Fibroblast of lung (primary cell): ENCODE results near the gene SGPP2. TPM values are rescaled to one million over a fixed set of nuclear protein-coding genes. Genes with fewer than 3 reads are reported as not detected.

Experiments
- DNase-seq, 2 donors: peaks; one replicate each; pipeline versions ENCODE4 v3.0.0 to v3.0.0-alpha.2; 2010; ENCODE audit warnings: low read depth in 2 of 2
- H2AFZ ChIP-seq: 2 replicates; pipeline ENCODE4 v1.5.1; 2012; ENCODE audit warnings: low read length, control low read depth, inconsistent platforms
- H3K27ac ChIP-seq: 2 replicates; pipeline ENCODE4 v1.5.1; 2011; ENCODE audit warnings: low read length, control low read depth; ENCODE audit not compliant: insufficient read depth
- H3K27me3 ChIP-seq: 2 replicates; pipeline ENCODE4 v1.5.1; 2011; ENCODE audit warnings: mild to moderate bottlenecking, low read length; ENCODE audit not compliant: control insufficient read depth, insufficient read depth
- H3K36me3 ChIP-seq: 2 replicates; pipeline ENCODE4 v1.5.1; 2011; ENCODE audit warnings: low read length; ENCODE audit not compliant: control insufficient read depth, insufficient read depth
- H3K4me1 ChIP-seq: 2 replicates; pipeline ENCODE4 v1.5.1; 2011; ENCODE audit warnings: low read length; ENCODE audit not compliant: control insufficient read depth, insufficient read depth; ENCODE audit errors: extremely low read depth
- H3K4me2 ChIP-seq: 2 replicates; pipeline ENCODE4 v1.5.1; 2011; ENCODE audit warnings: low read length, control low read depth; ENCODE audit not compliant: insufficient read depth; ENCODE audit errors: extremely low read depth
- H3K4me3 ChIP-seq, 4 experiments: fragments of 200-600 bp in 1 of 4; sonication (generic) in 1 of 4; replicated peaks in 1 of 4; 2 replicates each; pipeline ENCODE4 v1.5.1; 2011 to 2016; ENCODE audit warnings: low read length in 4 of 4, low read depth in 3 of 4, mild to moderate bottlenecking in 3 of 4, control low read depth in 2 of 4, inconsistent platforms in 1 of 4, mixed read lengths in 1 of 4; ENCODE audit not compliant: insufficient read depth in 1 of 4; ENCODE audit errors: control extremely low read depth in 1 of 4
- H3K79me2 ChIP-seq: 2 replicates; pipeline ENCODE4 v1.5.1; 2012; ENCODE audit warnings: mild to moderate bottlenecking, low read length, inconsistent platforms; ENCODE audit not compliant: control insufficient read depth, insufficient read depth
- H3K9ac ChIP-seq: 2 replicates; pipeline ENCODE4 v1.5.1; 2011; ENCODE audit warnings: mild to moderate bottlenecking, low read length, control low read depth; ENCODE audit not compliant: insufficient read depth
- H3K9me3 ChIP-seq: 2 replicates; pipeline ENCODE4 v1.5.1; 2012; ENCODE audit warnings: low read depth, low read length; ENCODE audit not compliant: control insufficient read depth, insufficient read depth
- H4K20me1 ChIP-seq: 2 replicates; pipeline ENCODE4 v1.5.1; 2011; ENCODE audit warnings: low read length; ENCODE audit not compliant: control insufficient read depth, insufficient read depth; ENCODE audit errors: extremely low read depth
- CTCF ChIP-seq, 2 donors: IDR thresholded peaks in 1 of 2; conservative IDR thresholded peaks in 1 of 2; 1 replicate in 1 of 2; 2 replicates in 1 of 2; pipeline ENCODE4 v1.5.1; 2011 to 2012; ENCODE audit warnings: low read length in 2 of 2, control low read depth in 1 of 2, inconsistent platforms in 1 of 2, low read depth in 1 of 2, mild to moderate bottlenecking in 1 of 2
- EZH2 ChIP-seq: IDR thresholded peaks from 2 replicates; pipeline ENCODE4 v1.5.1; 2012; ENCODE audit warnings: low read length, control low read depth, mild to moderate bottlenecking; ENCODE audit errors: missing control alignments
- polyA plus RNA-seq, 2 donors: library from polyadenylated mRNA; depleted of rRNA in 1 of 2; stranded (reverse) in 1 of 2; unstranded in 1 of 2; fragments of >200 nt; gene quantifications; 2 replicates each; pipeline ENCODE4 v1.2.1, GENCODE V29; 2011 to 2012; ENCODE audit warnings: missing spikeins in 1 of 2
- total RNA-seq: library from RNA; depleted of rRNA; stranded (reverse); fragments of >200 nt; gene quantifications from 2 replicates; pipeline ENCODE4 v1.2.1, GENCODE V29; 2014

The SGPP2 gene
- total and polyA plus RNA-seq, 2 donors (not counting 1 experiment from before 2014, with no cell fraction given) = not detected

DNA sequence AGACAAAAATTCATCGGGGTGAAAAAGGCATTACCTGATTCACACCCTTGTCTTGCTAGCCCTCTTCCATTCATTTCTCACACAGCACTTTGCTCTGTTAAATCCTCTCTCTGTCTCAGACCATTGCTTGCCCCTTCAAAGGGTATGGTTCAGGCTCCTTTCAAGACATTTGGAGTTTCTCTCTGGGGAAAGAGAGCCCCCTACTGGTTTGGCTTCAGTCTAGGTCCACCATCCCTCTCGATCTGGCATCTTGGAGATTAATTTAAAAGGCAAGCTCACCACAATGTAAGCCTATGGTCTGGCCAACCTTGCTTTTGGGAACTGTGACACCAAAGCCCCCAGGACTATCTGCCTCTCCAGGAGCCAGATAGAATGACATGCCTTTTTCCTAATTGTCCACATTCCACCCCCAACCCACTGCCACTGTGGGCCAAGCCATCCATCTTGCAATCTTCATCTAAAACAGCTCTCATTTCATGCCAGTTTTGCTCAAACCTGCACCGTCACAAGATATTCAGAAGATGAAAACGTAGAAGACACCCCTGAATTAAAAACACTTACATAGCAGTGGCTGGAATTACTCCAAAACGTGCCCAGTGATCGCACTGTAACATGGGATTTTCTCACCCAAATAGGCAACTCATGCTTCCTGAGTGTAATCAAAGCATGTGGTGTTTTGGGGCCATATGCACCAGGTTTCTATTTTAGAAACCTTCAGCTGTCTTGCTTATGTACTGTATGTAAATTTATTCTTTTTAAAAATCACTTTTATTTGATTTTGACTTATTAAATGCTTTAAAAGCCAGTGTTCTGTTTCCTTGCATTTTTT, 137.7 kb downstream of the SGPP2 start:
- Histone ChIP-seq H3K4me3 (no peak overlapping the region), H3K9me3 (no peaks in the 10 kb centered on the region), H3K79me2 (no peaks in the 10 kb centered on the region), H3K4me1 (no peaks in the 10 kb centered on the region), H3K4me2 (no peak overlapping the region), H3K9ac (no peak overlapping the region), H3K27me3 (no peaks in the 10 kb centered on the region), H3K27ac (no peak overlapping the region), H2AFZ (no peak overlapping the region), H3K36me3 (no peaks in the 10 kb centered on the region), H4K20me1 (no peaks in the 10 kb centered on the region)
- TF ChIP-seq EZH2 (no peak), CTCF (conservative IDR thresholded peaks at IDR 0.05 in 1 of 2, IDR thresholded peaks at IDR 0.05 in 1 of 2; ENCODE audit: low read depth in 1 of 2, low read length in 2 of 2) (peak; percentile 68 to 82)
- DNase-seq = peak; percentile 20 to 72

GRCh38 chr2:222563106-222563718, 138.9 kb downstream of the SGPP2 start:
- Histone ChIP-seq H4K20me1 (no peaks in the 10 kb centered on the region), H3K9me3 (no peaks in the 10 kb centered on the region), H3K79me2 (no peaks in the 10 kb centered on the region), H3K27ac (no peak overlapping the region), H3K4me3 (no peak overlapping the region), H3K4me1 (no peaks in the 10 kb centered on the region), H3K9ac (no peak overlapping the region), H2AFZ (no peak overlapping the region), H3K36me3 (no peaks in the 10 kb centered on the region), H3K4me2 (no peak overlapping the region), H3K27me3 (no peaks in the 10 kb centered on the region)
- DNase-seq = no peak
- TF ChIP-seq CTCF (conservative IDR thresholded peaks at IDR 0.05 in 1 of 2, IDR thresholded peaks at IDR 0.05 in 1 of 2; ENCODE audit: low read depth in 1 of 2, low read length in 2 of 2) = no peak
- no peak for TF ChIP-seq EZH2

- Histone ChIP-seq H4K20me1 (no peaks in the 10 kb centered on the region), H3K9ac (no peak overlapping the region)
- no peak for DNase-seq
Observed at GRCh38 chr2:222563936-222564335, 139.6 kb downstream of the SGPP2 start.

More at GRCh38 chr2:222563936-222564335, 139.6 kb downstream of the SGPP2 start:
- no peak overlapping the region for H3K27ac ChIP-seq
- no peaks in the 10 kb centered on the region for H3K9me3 ChIP-seq
- H3K4me2 ChIP-seq = no peak overlapping the region
- no peaks in the 10 kb centered on the region for H3K36me3 ChIP-seq
- H2AFZ ChIP-seq = no peak overlapping the region
- H3K4me1 ChIP-seq = no peaks in the 10 kb centered on the region
- no peak for TF ChIP-seq EZH2
- no peak for TF ChIP-seq CTCF (conservative IDR thresholded peaks at IDR 0.05 in 1 of 2, IDR thresholded peaks at IDR 0.05 in 1 of 2; ENCODE audit: low read depth in 1 of 2, low read length in 2 of 2)
- no peaks in the 10 kb centered on the region for H3K27me3 ChIP-seq
- no peak overlapping the region for H3K4me3 ChIP-seq
- no peaks in the 10 kb centered on the region for H3K79me2 ChIP-seq
